GM12875 (cell line): ENCODE data around the gene POLN.

Source experiments
- H3K4me3 ChIP-seq: one replicate; pipeline ENCODE4 v1.5.1; 2011; ENCODE audit warnings: low read depth, low read length, control low read depth
- CTCF ChIP-seq: IDR thresholded peaks from 2 replicates; pipeline ENCODE4 v1.5.1; 2011; ENCODE audit warnings: low read depth, mild to moderate bottlenecking, control low read depth, inconsistent platforms, low read length, moderate library complexity, borderline replicate concordance; ENCODE audit not compliant: insufficient read depth

POLN gene

GRCh38 chr4:2059726-2060602, 182.0 kb downstream of the POLN start:
- H3K4me3 ChIP-seq: no peak overlapping the region
- no peak for TF ChIP-seq CTCF

- TF ChIP-seq CTCF: no peak
- peak within 1 kb of the TSS; percentile 10 for H3K4me3 ChIP-seq
These were observed 182.7 kb downstream of the POLN start, which contains the start of gene NAT8L for GRCh38 chr4:2059046-2059725. NAT8L (plus strand) TSS chr4:2059327; CDS start chr4:2059512, 185 bp downstream.

- TF ChIP-seq CTCF: no peak
- peak overlapping the region; percentile 10 for H3K4me3 ChIP-seq
These were observed 183.5 kb downstream of the POLN start for GRCh38 chr4:2058264-2059045.

- H3K4me3 ChIP-seq: no peak overlapping the region
- TF ChIP-seq CTCF: no peak
These were observed 184.4 kb downstream of the POLN start for GRCh38 chr4:2057382-2058065.

GRCh38 chr4:2054217-2054616, 187.7 kb downstream of the POLN start:
- TF ChIP-seq CTCF: no peak
- no peak overlapping the region for H3K4me3 ChIP-seq

- no peak overlapping the region for H3K4me3 ChIP-seq
- no peak for TF ChIP-seq CTCF
These were observed 190.8 kb downstream of the POLN start for GRCh38 chr4:2051086-2051485.
